Lower leg skin (tissue), 3 donors: ENCODE measurements around the gene EMILIN2.

ENCODE experiments used
- POLR2A ChIP-seq, 2 donors: fragments of 450-650 bp; IDR thresholded peaks; one replicate each; pipeline ENCODE4 v1.6.1; 2016 to 2017; ENCODE audit warnings: antibody characterized with exemption in 2 of 2, mild to moderate bottlenecking in 1 of 2, moderate library complexity in 1 of 2
- TF ChIP-seq, protein P1 (sequence below), 3 donors: fragments of 450-650 bp; IDR thresholded peaks; one replicate each; pipeline ENCODE4 v1.5.1; 2016; ENCODE audit warnings: antibody characterized with exemption in 3 of 3, mild to moderate bottlenecking in 3 of 3, moderate library complexity in 2 of 3

DNA sequence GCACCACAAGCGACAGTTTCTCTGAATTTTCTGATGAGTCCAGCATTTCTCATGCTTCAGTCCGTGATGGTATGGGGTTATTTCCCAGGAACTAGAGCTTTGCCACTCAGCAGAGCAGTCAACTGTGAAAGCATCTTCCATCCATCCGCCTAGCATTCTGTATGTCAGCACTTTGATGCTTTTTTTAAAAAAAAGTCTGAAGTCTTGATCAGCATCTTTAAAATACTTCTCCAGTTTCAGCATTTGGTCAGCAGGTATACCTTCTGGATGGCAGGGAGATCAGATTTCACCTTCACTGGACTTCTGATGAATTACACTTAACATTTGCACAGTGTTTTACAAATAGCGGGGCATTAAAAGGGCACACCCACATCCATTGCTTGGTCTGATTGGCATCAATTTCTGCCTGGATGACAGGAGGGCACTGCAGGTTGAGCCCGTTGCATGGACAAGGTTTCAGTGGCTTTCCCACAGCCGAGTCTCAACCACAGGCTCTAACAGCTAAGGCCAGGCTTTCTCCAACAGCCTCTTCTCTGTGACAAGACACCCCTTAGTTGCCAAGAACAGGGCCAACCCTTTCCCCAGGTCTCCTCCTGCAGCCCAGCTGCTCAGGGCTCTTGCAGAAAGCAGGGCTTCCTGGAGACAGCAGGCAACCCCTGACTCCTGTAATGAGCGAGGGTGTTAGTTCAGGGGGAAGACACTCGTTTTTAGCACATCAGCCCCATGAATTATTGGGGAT lies 54.0 kb downstream of the EMILIN2 start:
- TF ChIP-seq, protein P1, sequence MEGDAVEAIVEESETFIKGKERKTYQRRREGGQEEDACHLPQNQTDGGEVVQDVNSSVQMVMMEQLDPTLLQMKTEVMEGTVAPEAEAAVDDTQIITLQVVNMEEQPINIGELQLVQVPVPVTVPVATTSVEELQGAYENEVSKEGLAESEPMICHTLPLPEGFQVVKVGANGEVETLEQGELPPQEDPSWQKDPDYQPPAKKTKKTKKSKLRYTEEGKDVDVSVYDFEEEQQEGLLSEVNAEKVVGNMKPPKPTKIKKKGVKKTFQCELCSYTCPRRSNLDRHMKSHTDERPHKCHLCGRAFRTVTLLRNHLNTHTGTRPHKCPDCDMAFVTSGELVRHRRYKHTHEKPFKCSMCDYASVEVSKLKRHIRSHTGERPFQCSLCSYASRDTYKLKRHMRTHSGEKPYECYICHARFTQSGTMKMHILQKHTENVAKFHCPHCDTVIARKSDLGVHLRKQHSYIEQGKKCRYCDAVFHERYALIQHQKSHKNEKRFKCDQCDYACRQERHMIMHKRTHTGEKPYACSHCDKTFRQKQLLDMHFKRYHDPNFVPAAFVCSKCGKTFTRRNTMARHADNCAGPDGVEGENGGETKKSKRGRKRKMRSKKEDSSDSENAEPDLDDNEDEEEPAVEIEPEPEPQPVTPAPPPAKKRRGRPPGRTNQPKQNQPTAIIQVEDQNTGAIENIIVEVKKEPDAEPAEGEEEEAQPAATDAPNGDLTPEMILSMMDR (IDR thresholded peaks at IDR 0.05) = no peak
- TF ChIP-seq POLR2A (IDR thresholded peaks at IDR 0.05) = no peak
